T-helper 2 cell treated with Interferon-gamma antibody and Interleukin-4, amounts not matched to agents 100 ng/mL and 5 ng/mL, for 36 hours (primary cell): ENCODE data around the gene ZNF135. TPM values are rescaled to one million over a fixed set of nuclear protein-coding genes. Genes with fewer than 3 reads are reported as not detected.

Source experiments
- intact Hi-C: fragments of 100-400 bp; cut with micrococcal nuclease; formaldehyde crosslinking; loops from one replicate; pipeline ENCODE4 v1.15.1; 2023
- total RNA-seq: library from RNA; stranded (reverse); gene quantifications from 2 replicates; pipeline ENCODE4 v1.2.3, GENCODE V29; 2022

The ZNF135 gene
- total RNA-seq: 0.09 TPM in 1 of 2 replicates, not detected in the other

DNA sequence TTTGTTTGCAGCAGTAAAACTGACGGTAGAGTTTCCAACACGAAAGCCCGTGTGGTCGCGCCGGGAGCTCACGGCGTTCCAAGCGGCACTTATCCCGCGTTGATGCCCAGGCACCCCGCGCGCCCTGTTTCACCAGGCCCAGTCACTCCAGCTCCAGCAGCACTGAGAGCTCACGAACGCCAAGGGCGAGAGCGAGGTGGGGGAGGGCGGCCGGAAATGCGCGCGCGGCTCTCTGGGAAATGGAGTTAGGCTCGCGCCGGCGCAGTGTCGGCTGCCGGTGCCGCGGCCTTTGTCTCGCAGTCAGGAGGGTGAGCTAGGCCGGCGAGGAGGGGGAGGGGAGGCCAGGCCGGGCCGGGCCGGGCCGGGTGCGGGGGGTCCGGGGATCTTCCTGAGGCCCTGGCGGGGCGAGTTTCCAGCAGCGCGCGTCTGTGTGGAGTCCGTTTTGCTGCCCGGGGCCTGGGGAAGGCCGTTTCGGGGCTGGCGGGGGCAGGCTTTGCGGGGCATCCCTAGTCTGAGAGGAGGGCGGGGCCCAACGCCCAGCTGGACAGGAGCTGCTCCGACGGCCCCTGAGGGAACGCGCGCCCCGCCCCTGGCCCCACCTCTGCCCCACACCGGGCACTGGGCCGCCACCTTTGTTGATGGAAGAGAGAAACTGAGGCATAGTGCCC is at the start of gene ZNF135:
ZNF135 (plus strand) TSS at position 280 of the 668 bp plus-strand sequence. CDS start 721 bp downstream, outside the sequence.
- intact Hi-C loops: no loop called here

DNA sequence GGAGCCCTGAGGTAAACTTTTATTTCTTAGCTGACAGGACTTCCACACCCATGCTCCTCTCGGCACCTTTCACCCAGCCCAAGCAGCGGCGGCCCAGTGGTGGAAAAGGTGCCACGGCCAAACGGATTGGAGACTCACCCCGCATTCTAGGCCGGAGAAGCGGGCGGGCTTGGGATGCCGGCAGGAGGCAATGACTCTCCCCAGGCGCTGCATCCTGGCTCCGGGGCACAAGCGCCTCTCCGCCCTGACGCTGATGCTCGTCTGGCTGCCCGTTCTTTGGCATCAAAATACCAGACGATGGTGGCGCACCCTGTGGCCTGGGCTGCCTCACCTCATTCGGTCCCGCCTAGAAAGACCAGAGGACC is 49.8 kb upstream of the ZNF135 start:
- intact Hi-C loops: loop anchor here (10.0 kb wide), 1 partner anchor 146 kb away; the partner anchor contains the start of gene ZNF329

- intact Hi-C loops: loop anchor here (10.0 kb wide), 1 partner anchor 145 kb away; the partner anchor contains the start of gene ZNF329
Observed at GRCh38 chr19:58009666-58010301, 49.3 kb upstream of the ZNF135 start.

DNA sequence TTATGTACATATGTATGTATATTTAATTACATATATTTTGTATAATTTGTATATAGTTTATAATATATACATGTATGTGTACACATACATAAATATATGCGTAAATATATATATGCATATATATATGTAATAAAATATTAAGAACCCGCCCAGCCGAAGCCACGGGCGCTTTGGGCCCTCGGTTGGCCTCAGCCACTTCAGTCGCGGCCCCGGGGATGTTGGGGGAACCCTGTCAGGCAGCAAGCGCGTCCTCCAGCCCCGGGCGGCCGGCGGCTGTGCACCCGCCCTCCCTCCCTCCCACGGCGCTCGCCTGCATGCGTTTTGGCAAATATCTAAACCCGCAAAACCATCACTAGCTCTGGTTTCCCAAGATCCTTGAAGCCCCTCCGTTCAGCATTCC is 48.6 kb upstream of the ZNF135 start:
- intact Hi-C loops: no loop called here

DNA sequence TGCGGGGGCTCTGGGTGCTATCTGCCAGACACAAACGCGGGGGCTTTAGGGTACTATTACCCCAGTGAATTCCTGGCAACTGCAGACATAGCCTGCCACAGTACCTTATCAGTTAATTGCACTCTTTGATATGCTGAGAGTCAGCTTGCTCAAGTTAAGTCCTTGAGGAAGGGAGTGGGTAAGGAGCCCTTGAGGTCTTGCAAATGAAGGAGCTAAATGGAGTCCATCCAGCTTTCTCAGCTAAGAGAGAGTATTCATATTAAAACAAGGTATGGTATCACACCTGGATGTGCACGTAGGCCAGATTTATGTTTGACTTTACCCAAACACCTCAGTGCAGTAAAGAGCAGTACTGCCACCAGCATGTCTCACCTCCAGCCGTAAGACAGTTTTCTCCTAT is 44.9 kb upstream of the ZNF135 start:
- intact Hi-C loops: no loop called here

- intact Hi-C loops: no loop called here
Observed at GRCh38 chr19:58020129-58020528, 39.0 kb upstream of the ZNF135 start.

- intact Hi-C loops: no loop called here
Observed at GRCh38 chr19:58021541-58022282, 37.4 kb upstream of the ZNF135 start.

DNA sequence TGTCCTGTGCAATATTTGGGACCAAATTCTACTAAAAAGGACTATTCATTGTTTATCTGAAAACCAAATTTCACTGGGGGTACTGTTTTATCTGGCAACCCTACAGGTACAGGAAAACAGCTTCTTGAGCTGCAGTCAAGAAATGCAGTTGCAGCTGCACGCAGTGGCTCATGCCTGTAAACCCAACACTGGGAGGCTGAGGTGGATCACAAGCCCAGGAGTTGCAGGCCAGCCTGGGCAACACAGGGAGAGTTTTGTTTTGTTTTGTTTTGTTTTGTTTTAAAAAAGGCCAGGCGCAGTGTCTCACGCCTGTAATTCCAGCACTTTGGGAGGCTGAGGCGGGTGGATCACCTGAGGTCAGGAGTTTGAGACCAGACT is 36.8 kb upstream of the ZNF135 start:
- intact Hi-C loops: no loop called here

DNA sequence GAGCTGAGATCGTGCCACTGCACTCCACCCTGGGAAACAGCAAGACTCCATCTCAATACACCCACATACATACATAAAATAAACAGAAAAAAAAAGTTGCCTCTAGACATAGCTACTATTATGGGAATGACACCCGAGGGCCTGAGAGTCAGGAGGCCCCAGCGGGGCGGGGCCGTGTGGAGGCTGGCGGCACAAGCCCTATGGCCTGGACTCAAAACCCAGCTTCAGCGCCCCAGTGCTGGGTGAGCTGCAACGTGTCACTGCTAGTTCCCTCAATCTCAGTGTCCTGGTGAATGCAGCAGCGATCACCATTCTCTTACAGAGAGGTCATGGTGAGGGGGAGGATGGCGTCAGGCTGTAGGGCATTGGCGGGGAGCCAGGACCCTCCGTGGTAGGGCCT is 34.4 kb upstream of the ZNF135 start:
- intact Hi-C loops: no loop called here

DNA sequence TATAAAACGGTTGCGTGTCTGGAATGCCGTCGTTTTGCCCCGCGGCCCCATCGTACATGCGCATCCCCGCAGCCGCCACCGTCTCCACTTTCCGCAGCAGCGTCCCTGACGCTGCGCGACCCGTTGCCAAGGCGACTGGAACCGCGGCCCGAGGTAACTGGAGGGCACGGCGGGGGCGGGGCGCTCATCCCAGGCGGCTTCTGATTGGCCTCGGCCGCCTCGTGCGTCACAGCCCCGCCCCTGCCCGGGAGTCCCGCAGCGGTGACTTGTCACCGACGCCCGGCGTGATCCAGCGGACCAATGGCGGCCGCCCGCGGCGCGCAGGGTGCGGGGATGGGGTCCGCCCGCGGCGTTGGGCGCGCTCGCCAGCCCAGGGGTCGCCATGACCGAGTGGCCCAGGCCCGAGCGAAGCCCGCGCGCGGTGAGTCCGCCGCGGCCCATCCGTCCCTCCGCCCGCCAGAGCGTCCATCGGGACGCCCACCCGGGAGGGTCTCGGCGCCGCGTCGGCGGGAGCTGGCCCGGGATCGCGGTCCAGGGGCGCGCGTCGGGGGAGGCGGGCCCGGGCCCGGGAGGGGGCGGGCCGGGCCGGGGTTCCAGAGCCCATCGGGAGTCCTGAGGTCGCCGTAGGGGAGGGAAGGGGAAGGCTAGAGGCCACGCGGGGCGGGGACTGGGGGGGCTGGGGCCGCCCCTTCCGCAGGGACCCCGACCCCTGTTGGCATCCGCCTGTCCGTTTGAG is 25.2 kb upstream of the ZNF135 start, which contains the start of gene ZSCAN1:
ZSCAN1 (plus strand) TSS at position 285 of the 736 bp plus-strand sequence. CDS start 3,812 bp downstream, outside the sequence.
- intact Hi-C loops: no loop called here

- intact Hi-C loops: no loop called here
Observed at GRCh38 chr19:58034477-58034793, 24.6 kb upstream of the ZNF135 start.

- intact Hi-C loops: no loop called here
Observed at GRCh38 chr19:58035863-58036262, 23.2 kb upstream of the ZNF135 start.

DNA sequence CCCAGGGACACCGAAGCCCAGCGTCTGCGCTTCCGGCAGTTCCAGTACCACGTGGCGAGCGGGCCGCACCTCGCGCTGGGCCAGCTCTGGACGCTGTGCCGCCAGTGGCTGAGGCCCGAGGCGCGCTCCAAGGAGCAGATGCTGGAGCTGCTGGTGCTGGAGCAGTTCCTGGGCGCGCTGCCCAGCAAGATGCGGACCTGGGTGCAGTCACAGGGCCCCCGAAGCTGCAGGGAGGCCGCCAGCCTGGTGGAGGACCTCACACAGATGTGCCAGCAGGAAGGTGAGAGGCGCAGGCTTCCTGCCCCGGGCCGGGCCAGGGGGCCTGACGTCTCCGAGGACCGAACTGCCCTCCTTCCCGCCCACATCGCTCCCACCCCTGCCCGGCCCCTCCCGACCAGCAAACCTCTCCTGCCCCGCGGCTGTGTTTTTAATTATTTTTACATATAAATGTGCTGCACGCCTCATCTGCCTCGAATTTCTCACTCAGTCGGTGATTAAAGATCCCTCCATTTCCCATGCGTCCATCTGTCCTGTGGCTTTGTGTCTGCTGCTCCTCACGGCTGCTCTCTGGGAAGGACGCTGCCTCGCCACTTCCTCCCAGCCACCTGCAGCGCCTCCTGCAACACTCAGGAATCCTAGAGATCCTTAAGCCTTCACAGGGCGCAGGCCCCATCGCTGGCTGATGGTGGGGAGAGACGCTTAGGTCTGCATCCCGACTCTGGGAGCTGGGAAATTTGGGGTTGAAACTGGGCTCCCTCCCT is 21.0 kb upstream of the ZNF135 start:
- intact Hi-C loops: no loop called here

GRCh38 chr19:58038688-58039204 is 20.3 kb upstream of the ZNF135 start:
- intact Hi-C loops: no loop called here

DNA sequence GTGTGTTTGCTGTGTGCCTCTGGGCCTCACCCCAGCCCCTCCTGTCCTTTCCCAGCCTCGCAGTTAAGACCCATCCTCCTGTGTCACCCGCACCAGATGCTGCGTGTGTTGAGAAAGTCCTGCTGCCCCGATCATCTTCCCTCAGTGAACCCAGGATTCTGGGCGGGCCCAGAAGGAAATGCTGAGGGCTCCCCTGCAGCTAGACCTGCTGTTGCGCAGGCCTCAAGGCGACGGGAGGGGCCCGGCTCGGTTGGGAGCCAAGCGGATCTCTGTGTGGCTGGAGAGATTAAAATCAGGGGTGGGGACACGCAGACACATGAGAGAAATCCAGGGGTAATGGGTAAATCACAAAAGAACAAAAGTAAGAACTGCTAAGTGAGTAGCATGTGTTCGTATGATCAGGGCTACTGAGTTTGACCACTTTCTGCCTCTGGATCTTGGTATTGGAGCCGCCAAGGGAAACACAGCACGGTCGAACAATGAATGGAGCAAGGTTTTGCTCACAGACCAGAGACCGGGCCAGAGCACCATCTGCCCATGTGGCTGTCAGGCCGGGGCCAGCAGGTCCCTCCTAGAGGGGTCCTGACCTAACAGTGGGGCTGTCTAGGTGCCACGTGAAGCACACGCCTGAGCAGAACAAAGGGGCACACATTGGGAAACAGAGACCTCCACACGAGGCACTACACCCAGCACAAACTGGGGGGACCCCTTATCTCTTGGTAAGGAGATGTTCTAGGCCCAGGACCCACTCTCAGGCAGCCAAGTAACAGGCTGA is 18.1 kb upstream of the ZNF135 start:
- intact Hi-C loops: no loop called here

GRCh38 chr19:58042495-58043340 is 16.4 kb upstream of the ZNF135 start:
- intact Hi-C loops: no loop called here

DNA sequence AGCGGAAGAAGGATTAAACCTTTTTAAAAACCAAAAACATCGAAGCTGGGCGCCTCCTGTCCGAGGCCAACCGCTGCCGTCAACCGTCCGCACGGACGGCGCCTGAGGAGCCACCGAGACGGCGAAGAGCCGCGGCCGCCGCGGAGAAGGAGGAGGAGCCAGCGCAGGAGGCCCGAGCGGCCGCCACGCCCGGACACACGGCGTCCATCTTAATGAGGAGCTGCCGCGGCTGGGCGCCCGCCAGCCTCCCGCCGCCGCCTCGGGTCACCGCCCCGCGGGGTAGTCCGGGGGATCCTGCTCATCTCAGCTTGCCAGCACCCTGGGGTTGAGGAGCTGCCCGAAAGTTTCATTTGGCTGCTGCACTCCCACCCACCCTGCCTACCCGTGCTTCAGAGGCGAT is 14.7 kb upstream of the ZNF135 start:
- intact Hi-C loops: no loop called here

DNA sequence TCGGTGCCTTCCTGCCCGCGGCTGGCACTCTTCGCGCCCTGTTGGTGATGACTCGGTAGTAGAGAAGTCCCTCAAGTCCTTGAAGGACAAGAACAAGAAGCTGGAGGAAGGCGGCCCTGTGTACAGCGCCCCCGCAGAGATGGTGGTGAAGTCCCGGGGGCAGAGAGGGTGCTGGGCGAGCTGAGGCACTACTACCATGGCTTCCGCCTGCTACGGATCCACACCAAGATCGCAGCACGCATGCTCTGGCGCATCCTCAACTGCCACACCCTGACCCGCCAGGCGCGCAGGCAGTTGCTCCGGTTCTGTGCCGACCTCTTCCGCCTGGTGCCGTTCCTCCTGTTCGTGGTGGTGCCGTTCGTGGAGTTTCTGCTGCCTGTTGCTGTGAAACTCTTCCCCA is 14.2 kb upstream of the ZNF135 start:
- intact Hi-C loops: no loop called here
